IPS-18a (cell line): ENCODE results near the gene HHAT.

Source experiments
- H3K27ac ChIP-seq: one replicate; pipeline ENCODE4 v1.5.1; 2013; ENCODE audit warnings: low read length
- H3K27me3 ChIP-seq: one replicate; pipeline ENCODE4 v1.6.1; 2013; ENCODE audit warnings: mild to moderate bottlenecking, low read length; ENCODE audit not compliant: control insufficient read depth, insufficient read depth
- H3K36me3 ChIP-seq: one replicate; pipeline ENCODE4 v1.6.1; 2013; ENCODE audit warnings: low read depth, low read length; ENCODE audit not compliant: control insufficient read depth
- H3K4me1 ChIP-seq: one replicate; pipeline ENCODE4 v1.6.1; 2013; ENCODE audit warnings: low read depth, low read length; ENCODE audit not compliant: control insufficient read depth
- H3K4me3 ChIP-seq: one replicate; pipeline ENCODE4 v1.5.1; 2013; ENCODE audit warnings: low read length
- H3K9ac ChIP-seq: one replicate; pipeline ENCODE4 v1.6.1; 2013; ENCODE audit warnings: mild to moderate bottlenecking, low read length, moderate library complexity
- H3K9me3 ChIP-seq: one replicate; pipeline ENCODE4 v1.6.1; 2013; ENCODE audit warnings: low read depth, low read length; ENCODE audit not compliant: control insufficient read depth

Gene HHAT

GRCh38 chr1:210500831-210501230, 172.1 kb downstream of the HHAT start:
- H3K27me3 ChIP-seq: no peaks in the 10 kb centered on the region
- H3K36me3 ChIP-seq: no peaks in the 10 kb centered on the region

GRCh38 chr1:210504286-210504685, 175.6 kb downstream of the HHAT start:
- Histone ChIP-seq H3K4me1 (no peaks in the 10 kb centered on the region), H3K9ac (no peak overlapping the region), H3K27me3 (no peaks in the 10 kb centered on the region), H3K27ac (no peak overlapping the region), H3K36me3 (no peaks in the 10 kb centered on the region), H3K9me3 (no peaks in the 10 kb centered on the region), H3K4me3 (no peak overlapping the region)

More at GRCh38 chr1:210500831-210501230, 172.1 kb downstream of the HHAT start:
- Histone ChIP-seq H3K27ac (no peak overlapping the region), H3K9me3 (no peaks in the 10 kb centered on the region), H3K4me1 (no peaks in the 10 kb centered on the region), H3K4me3 (no peak overlapping the region), H3K9ac (no peak overlapping the region)

GRCh38 chr1:210505601-210506496, 177.1 kb downstream of the HHAT start:
- no peak overlapping the region for H3K4me3 ChIP-seq
- H3K4me1 ChIP-seq: no peaks in the 10 kb centered on the region
- H3K27me3 ChIP-seq: no peaks in the 10 kb centered on the region
- H3K9me3 ChIP-seq: no peaks in the 10 kb centered on the region
- H3K27ac ChIP-seq: no peak overlapping the region
- H3K9ac ChIP-seq: no peak overlapping the region
- no peaks in the 10 kb centered on the region for H3K36me3 ChIP-seq

- Histone ChIP-seq H3K9ac (no peak overlapping the region), H3K4me1 (no peaks in the 10 kb centered on the region), H3K4me3 (no peak overlapping the region), H3K27me3 (no peaks in the 10 kb centered on the region), H3K36me3 (no peaks in the 10 kb centered on the region), H3K27ac (no peak overlapping the region), H3K9me3 (no peaks in the 10 kb centered on the region)
Measured at GRCh38 chr1:210506689-210507088, 178.0 kb downstream of the HHAT start.

GRCh38 chr1:210516092-210516656, 187.5 kb downstream of the HHAT start:
- no peaks in the 10 kb centered on the region for H3K4me1 ChIP-seq
- H3K4me3 ChIP-seq: no peak overlapping the region
- H3K9me3 ChIP-seq: no peaks in the 10 kb centered on the region
- no peaks in the 10 kb centered on the region for H3K27me3 ChIP-seq
- no peak overlapping the region for H3K27ac ChIP-seq
- H3K36me3 ChIP-seq: no peaks in the 10 kb centered on the region
- no peak overlapping the region for H3K9ac ChIP-seq

- no peak overlapping the region for H3K27ac ChIP-seq
- H3K9me3 ChIP-seq: no peaks in the 10 kb centered on the region
- H3K9ac ChIP-seq: no peak overlapping the region
- H3K36me3 ChIP-seq: no peaks in the 10 kb centered on the region
- no peaks in the 10 kb centered on the region for H3K27me3 ChIP-seq
- H3K4me1 ChIP-seq: no peaks in the 10 kb centered on the region
- H3K4me3 ChIP-seq: no peak overlapping the region
Measured at GRCh38 chr1:210516697-210517459, 188.2 kb downstream of the HHAT start.

- Histone ChIP-seq H3K4me3 (no peak overlapping the region), H3K9ac (no peak overlapping the region), H3K36me3 (no peaks in the 10 kb centered on the region), H3K4me1 (peaks cover 4% of the 10 kb centered on the region), H3K9me3 (no peaks in the 10 kb centered on the region), H3K27ac (no peak overlapping the region), H3K27me3 (no peaks in the 10 kb centered on the region)
Measured at GRCh38 chr1:210523830-210524229, 195.1 kb downstream of the HHAT start.

- no peak overlapping the region for H3K27ac ChIP-seq
- no peak overlapping the region for H3K4me3 ChIP-seq
- no peaks in the 10 kb centered on the region for H3K27me3 ChIP-seq
- peaks cover 10% of the 10 kb centered on the region for H3K4me1 ChIP-seq
- no peak overlapping the region for H3K9ac ChIP-seq
- H3K9me3 ChIP-seq: no peaks in the 10 kb centered on the region
- H3K36me3 ChIP-seq: no peaks in the 10 kb centered on the region
Measured at GRCh38 chr1:210525716-210526454, 197.2 kb downstream of the HHAT start.

GRCh38 chr1:210527091-210527490, 198.4 kb downstream of the HHAT start:
- H3K27me3 ChIP-seq: no peaks in the 10 kb centered on the region
- no peaks in the 10 kb centered on the region for H3K36me3 ChIP-seq
- H3K27ac ChIP-seq: no peak overlapping the region
- no peak overlapping the region for H3K4me3 ChIP-seq
- H3K4me1 ChIP-seq: peaks cover 10% of the 10 kb centered on the region
- H3K9ac ChIP-seq: no peak overlapping the region
- no peaks in the 10 kb centered on the region for H3K9me3 ChIP-seq

- Histone ChIP-seq H3K4me1 (peaks cover 12% of the 10 kb centered on the region), H3K27ac (no peak overlapping the region), H3K27me3 (no peaks in the 10 kb centered on the region), H3K9ac (no peak overlapping the region), H3K4me3 (no peak overlapping the region), H3K9me3 (no peaks in the 10 kb centered on the region), H3K36me3 (no peaks in the 10 kb centered on the region)
Measured at GRCh38 chr1:210531475-210532222, 202.9 kb downstream of the HHAT start.
